Fibroblast of the aortic adventitia (primary cell): ENCODE results near the gene GGA3. TPM values are rescaled to one million over a fixed set of nuclear protein-coding genes. Genes with fewer than 3 reads are reported as not detected.
"Not testable (repeated sequence)": the region's sequence is repeated elsewhere in the genome, so short reads cannot be mapped to it uniquely, and the experiment has no call there.

Experiments used
- DNase-seq: peaks from one replicate; pipeline ENCODE4 v3.0.0-alpha.2; 2010; ENCODE audit warnings: low read depth
- H3K4me3 ChIP-seq: 2 replicates; pipeline ENCODE4 v1.5.1; 2011; ENCODE audit warnings: low read depth, mild to moderate bottlenecking, control low read depth, low read length, moderate library complexity
- CTCF ChIP-seq: IDR thresholded peaks from 2 replicates; pipeline ENCODE4 v1.5.1; 2011; ENCODE audit warnings: mild to moderate bottlenecking, low read length, control low read depth, inconsistent platforms; ENCODE audit not compliant: insufficient read depth
- total RNA-seq: library from RNA; depleted of rRNA; stranded (reverse); fragments of >200 nt; gene quantifications from 2 replicates; pipeline ENCODE4 v1.2.3, GENCODE V29; 2012; ENCODE audit warnings: low replicate concordance

Gene GGA3
- total RNA-seq, 1 donor, result 14.0 TPM

- TF ChIP-seq CTCF, result no peak
- DNase-seq, result no peak
- H3K4me3 ChIP-seq, result no peak overlapping the region
These were observed 25.8 kb upstream of the GGA3 start for GRCh38 chr17:75287221-75287620.

GRCh38 chr17:75285123-75285522 is 23.7 kb upstream of the GGA3 start:
- no peak for TF ChIP-seq CTCF
- no peak for DNase-seq
- H3K4me3 ChIP-seq, result no peak overlapping the region

GRCh38 chr17:75280189-75280588 is 18.8 kb upstream of the GGA3 start:
- not testable (repeated sequence) for DNase-seq

GRCh38 chr17:75277664-75278071 is 16.3 kb upstream of the GGA3 start:
- DNase-seq, result peak; percentile 74
- H3K4me3 ChIP-seq, result no peak overlapping the region
- TF ChIP-seq CTCF, result no peak

More at GRCh38 chr17:75280189-75280588, 18.8 kb upstream of the GGA3 start:
- not testable (repeated sequence) for H3K4me3 ChIP-seq

- no peak overlapping the region for H3K4me3 ChIP-seq
- peak; percentile 85 for DNase-seq
- TF ChIP-seq CTCF, result no peak
These were observed 12.7 kb upstream of the GGA3 start for GRCh38 chr17:75273977-75274708.

GRCh38 chr17:75272848-75273184 is 11.4 kb upstream of the GGA3 start:
- DNase-seq, result peak; percentile 72
- H3K4me3 ChIP-seq, result no peak overlapping the region
- no peak for TF ChIP-seq CTCF

GRCh38 chr17:75271955-75272847 is 10.8 kb upstream of the GGA3 start:
- TF ChIP-seq CTCF, result no peak
- peak overlapping the region; percentile 80 for H3K4me3 ChIP-seq
- DNase-seq, result no peak
